NOMO-1 treated with dmso at 0.1 percent for 144 hours (cell line): ENCODE measurements around the gene TMEM9.

Experiments
- DNase-seq: peaks from one replicate; lab custom pipeline; 2025; ENCODE audit not compliant: unreplicated experiment; lab: John Stamatoyannopoulos, UW

Gene TMEM9

GRCh38 chr1:201128476-201128875 lies 25.8 kb downstream of the TMEM9 start:
- DNase-seq: no peak

- no peak for DNase-seq
Observed at GRCh38 chr1:201127755-201128455, 26.4 kb downstream of the TMEM9 start.

GRCh38 chr1:201126832-201127754 lies 27.2 kb downstream of the TMEM9 start, which contains the start of gene ASCL5:
TSS of gene ASCL5 (minus strand) at chr1:201127184. CDS start at chr1:201115372, 11,812 bp downstream.
- no peak for DNase-seq

- DNase-seq: no peak
Observed at GRCh38 chr1:201126463-201126831, 27.8 kb downstream of the TMEM9 start.

DNA sequence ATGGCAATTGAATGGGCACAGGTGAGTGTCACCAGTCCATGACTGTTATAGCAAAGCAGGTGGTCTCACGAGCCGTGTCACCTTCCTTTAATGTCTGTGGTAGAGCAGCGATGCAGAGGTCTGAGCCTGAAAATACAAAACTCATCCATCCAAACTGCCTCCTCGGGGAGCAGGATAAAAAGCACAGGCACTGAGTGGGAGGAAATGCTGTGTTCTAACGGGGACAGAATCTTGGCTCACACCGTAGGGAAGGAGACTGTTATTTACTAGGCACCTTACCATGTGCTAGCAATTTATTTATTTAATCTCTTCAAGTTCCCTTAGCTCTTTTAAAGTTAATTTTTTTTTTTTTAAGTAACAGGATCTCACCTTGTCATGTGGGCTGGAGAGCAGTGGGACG lies 28.5 kb downstream of the TMEM9 start:
- DNase-seq: no peak

DNA sequence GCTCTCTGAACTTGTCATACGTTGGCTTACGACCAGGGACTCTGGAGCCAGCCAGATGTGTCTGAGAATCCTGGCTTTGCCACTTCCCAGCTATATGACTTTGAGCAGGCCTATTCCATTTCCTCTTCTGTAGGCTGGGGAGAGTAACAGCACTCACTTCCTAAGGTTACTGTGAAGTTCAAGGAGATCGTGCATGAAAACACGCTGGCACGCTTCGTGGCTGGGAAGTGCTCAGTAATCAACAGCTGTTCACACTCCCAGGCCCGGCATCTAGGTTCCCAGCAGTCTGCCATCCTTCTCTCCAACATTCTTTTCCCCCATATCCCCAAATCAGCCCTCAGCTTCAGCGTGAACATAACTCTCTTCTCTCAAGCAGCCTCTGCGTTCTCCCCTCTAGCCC lies 29.3 kb downstream of the TMEM9 start:
- no peak for DNase-seq

DNA sequence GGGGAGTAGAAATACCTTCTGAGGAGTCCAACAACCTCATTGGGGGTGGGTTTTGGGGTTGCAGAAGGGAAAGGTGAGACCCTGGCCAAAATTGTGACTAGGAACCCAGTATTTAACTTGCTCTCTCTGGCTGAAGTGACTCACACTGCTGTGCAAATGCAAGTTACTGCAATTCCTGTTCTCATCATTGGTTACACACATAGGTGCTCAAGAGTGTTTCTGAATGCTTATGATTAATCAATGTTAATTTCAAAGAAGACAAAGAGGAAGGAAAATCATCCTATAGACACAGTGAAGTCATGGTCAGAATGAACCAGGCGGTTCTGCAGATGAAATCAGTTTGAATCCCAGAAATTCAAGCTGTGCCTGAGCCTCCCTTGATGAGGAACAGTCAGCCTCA lies 30.4 kb downstream of the TMEM9 start:
- DNase-seq: no peak

DNA sequence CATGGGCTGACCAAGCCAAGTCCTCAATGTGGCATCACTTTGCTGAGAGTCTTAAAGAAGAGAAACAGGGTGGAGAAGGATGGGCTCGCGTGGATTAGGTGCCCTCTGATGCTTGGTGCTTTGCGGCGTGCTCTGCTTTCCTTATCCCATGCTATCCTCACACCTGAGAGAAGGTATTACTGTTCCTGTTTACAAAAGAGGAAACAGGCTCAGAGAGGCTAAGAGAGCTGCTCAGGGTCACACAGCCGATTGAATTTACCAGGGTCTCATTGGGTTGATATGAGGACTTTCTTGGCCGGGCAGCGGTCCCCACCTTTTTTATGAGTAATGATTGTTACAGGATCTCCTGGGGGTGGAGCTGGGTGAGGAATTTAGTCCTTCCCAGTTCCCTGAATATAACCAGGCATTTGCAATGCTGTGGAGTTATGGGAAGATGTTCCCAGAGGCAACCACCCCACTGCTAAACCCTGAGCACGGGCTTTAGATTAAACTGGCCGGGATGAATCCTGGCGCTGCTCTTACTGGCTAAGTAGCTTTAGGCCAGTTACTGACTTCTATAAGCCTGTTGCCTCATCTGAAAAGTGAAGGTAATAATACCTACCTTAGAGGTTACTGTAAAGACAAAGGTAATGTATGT lies 31.8 kb downstream of the TMEM9 start:
- no peak for DNase-seq

DNA sequence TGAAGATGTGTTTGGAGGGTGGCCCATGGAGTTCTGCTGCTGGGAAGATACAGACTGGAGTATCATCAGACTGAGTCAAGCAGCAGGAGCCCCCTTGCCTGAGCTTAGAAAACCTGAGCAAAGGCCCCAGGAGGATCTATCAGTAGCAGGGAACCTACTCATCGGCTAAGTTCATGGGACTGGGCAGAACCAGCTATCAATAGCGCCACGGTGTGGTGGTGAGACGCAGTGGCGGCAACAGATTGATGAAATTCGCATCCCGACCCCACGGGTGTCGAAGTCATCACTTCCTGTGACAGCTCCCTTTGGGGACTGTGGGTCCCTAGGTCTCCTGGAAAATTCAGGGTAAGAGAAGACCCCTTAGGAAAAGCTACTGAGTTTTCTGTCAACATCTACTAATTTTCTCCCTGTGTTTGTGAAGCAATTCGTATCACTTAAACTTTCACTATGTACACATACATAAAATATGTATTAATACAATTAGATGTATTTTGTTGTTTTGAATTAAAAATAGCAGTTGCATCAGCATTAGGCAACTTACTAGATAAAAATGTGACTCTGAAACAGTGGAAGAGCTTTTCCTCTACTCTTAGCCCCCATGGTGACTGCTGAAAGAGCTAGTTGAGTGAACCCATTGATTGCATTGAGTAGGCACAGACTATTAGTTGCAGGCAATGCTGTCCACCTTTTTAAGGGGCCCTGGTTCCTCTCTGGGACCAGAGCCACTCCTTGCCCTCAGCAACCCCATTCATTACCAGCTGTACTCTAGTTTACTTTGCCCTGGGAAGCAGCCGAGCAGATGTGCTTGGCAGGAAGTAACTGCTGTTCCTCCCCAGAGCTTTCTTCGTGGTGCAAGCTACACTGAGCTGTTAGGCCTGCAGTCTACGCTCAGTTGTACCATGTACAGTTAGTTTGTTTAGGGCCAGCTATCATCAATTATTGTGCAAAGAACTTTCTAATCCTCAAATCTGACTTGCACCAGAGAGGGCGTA lies 34.8 kb downstream of the TMEM9 start:
- peak; percentile 23 for DNase-seq

- no peak for DNase-seq
Observed at GRCh38 chr1:201116091-201116490, 38.2 kb downstream of the TMEM9 start.

- no peak for DNase-seq
Observed at GRCh38 chr1:201115390-201115937, 38.8 kb downstream of the TMEM9 start.

DNA sequence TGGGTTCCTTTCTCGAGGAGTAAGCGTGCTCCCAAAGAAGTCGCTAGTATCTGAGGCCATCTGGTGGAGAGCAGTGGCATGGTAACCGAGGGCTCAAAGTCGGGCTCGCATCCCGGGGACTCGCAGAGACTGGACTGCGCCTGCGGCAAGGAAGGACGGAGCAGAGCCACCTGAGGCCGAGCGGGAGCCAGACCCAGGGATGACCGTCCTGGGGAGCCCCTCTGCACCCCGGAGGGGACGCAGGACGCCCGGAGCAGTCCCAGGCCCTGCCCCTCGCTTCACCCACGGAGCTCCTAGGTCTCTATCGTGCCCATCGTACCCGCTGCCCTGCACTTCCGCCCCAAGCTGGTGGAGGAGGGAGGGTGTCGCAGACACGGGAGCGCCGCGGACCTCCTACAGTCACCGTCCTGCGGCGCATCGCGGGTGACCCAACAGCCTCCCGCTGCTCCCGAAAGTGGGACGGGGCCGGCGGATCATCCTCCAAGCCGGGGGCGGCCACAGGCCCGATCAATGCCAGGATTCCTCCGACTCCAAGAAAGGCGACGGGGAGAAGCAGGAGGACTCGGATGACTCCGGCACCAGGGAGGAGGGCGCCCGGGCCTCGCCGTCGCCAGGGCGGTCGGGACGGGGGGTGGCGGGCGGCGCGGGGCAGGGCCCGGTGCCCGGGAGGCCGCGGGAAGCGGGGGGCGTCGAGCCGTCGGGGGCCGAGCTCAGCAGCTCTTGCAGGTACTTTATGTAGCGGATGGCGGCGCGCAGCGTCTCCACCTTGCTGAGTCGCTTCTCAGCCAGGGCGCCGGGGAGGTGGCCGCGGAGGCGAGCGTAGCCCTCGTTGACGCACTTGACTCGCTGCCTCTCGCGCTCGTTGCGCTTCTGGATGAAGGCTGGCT lies 39.8 kb downstream of the TMEM9 start:
- DNase-seq: peak; percentile 78

GRCh38 chr1:201113451-201114244 lies 40.6 kb downstream of the TMEM9 start:
- no peak for DNase-seq

GRCh38 chr1:201112926-201113325 lies 41.3 kb downstream of the TMEM9 start:
- no peak for DNase-seq

- DNase-seq: no peak
Observed at GRCh38 chr1:201112173-201112731, 42.0 kb downstream of the TMEM9 start, which contains the start of gene CACNA1S. TSS of gene CACNA1S (minus strand) at chr1:201112426. CDS start at chr1:201112339, 87 bp downstream.

DNA sequence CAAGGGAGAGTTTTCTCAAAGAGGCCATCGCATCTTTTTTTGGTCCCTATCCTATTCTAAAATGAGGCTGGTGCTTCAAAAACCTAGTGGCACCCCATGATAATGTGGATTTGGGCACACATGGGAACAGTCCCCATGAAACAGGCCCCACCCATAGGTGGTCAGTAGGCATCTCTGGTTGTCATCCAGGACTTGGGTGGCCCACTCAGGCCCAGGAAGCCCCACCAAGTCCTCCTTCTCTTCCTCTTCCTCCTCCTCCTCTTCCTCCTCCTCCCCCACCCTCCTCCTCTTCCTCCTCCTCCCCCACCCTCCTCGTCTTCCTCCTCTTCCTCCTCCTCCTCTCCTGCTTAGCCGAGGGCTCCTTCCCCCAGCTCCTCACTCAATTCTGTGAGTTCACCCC lies 42.6 kb downstream of the TMEM9 start:
- DNase-seq: no peak

DNA sequence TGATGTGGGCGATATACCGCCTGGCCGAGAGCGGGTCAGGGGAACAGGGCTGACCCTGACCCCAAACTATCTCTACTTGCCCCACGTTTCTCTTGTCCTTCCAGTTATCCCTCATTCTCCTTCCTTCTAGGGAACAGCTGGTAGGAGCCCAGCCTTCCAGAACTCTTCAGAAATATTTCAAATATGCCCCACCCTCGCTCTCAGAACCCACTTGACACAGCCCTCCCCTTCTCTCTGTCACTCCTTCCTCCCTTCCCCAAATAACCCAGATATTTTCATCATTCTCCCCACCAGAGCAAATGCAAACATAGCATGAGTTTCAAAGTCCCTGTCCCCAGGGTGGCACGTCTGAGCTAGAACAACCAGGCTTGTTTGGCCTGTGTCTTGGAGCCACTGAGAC lies 43.1 kb downstream of the TMEM9 start:
- no peak for DNase-seq

GRCh38 chr1:201110616-201111015 lies 43.7 kb downstream of the TMEM9 start:
- no peak for DNase-seq
